Fibroblast of skin of scalp (primary cell): ENCODE data around the gene MAGOHB.
"Not testable (repeated sequence)": the region's sequence is repeated elsewhere in the genome, so short reads cannot be mapped to it uniquely, and the experiment has no call there.

Experiments
- DNase-seq: peaks from one replicate; pipeline ENCODE4 v3.0.0-alpha.2; 2013

The MAGOHB gene

GRCh38 chr12:10612110-10612509, 1.3 kb downstream of the MAGOHB start:
- DNase-seq = no peak

GRCh38 chr12:10611258-10611657, 2.2 kb downstream of the MAGOHB start:
- DNase-seq = not testable (repeated sequence)

- DNase-seq = no peak
These were observed 3.2 kb downstream of the MAGOHB start for GRCh38 chr12:10610188-10610587.

DNA sequence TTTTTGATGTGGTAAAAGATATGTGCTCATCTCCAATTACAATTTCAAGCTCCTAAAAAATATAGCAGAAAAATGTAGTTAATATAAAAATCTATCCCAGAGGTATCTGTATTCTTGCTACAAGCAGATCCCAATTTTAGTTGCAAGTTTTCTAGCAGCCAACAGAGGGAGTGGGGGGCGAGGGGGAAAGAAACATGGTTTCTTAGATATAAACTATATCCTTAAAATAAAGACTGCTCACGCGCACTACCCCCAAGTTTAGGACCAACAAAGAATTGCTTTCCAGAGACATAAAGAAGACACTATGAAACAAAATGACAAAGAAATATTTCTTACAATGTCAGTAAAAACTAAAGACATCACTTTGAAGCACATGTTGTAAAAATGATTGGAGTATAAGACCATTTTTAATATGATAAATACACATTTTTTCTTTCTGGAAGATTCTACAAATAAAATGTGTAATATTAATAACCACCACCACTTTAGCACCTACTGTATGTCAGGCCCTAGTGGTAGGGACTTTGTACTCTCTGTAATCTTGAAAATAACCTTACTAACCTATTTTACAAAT, 5.4 kb downstream of the MAGOHB start:
- peak; percentile 25 for DNase-seq

DNA sequence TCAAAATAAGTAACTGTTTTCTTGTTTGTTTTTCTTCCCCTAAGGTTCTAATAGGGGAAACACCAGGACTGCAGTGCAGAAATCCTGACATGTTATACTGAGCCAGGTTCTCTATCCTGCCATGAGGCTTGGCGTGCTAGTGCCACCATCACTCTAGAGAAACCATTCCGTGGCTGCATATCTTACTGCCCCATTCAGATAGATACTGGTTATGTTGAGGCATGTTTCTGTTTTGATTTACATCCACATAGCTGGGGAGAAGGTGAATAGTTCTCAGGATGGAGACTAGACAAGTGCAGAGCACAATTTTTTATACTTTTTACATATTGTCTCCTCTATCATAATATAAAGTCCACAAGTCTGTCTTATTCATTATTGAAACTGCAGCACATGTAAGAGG, 11.5 kb downstream of the MAGOHB start:
- no peak for DNase-seq

DNA sequence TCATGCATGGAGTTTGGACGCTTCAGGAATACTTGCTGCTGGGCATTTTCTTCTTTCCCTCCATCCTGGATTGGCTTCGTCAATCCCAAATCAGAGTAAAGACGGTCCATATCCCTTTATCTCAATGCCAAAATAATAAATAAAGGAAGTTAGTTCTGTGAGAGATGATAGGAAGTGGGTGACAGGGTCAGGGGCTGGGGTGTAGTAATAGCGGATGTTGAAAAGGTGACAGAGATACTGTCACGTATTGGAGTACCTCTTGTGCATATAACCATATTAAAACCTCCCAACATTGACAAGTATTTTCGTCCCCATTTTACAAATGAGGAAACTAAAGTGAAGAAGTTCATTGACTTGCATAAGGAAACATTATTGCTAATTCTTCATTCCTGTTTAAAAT, 12.4 kb downstream of the MAGOHB start:
- no peak for DNase-seq

DNA sequence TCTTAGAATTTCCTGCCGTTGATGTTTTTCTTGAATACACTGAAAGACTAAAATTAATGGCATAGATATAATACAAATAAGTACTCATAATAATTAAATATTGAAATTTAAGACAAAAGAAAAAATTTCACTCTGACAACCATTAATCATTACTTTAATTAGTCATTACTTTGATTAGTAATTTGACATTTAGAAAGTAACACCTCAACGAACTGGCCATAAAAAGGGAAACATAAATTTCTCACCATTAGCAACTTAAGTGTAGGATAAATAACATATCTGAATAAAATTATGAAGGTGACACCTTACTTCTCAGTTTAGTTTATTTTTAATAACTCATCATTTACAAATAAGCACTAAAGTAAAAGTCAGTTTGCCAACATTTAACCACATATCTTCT, 17.5 kb downstream of the MAGOHB start:
- no peak for DNase-seq

- DNase-seq = peak; percentile 63
These were observed 22.4 kb downstream of the MAGOHB start for GRCh38 chr12:10590966-10591365.

GRCh38 chr12:10584415-10584814, 29.0 kb downstream of the MAGOHB start:
- DNase-seq = peak; percentile 59

DNA sequence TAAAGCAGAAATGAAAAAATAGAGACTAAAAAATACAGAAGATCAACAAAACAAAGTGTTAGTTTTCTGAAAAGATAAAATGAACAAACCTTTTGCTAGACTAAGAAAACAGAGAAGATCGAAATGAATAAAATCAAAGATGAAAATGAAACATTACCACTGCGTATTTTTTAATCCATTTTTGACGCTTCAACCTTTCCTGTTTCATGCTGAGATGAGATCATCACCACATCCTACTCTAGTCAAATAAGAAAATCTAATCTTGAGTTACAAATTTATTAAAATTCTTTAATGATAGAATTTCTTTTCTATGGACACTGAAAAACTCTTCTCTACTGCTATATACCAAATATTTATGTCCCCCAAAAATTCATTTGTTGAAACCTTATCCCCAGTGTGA, 30.7 kb downstream of the MAGOHB start:
- no peak for DNase-seq

GRCh38 chr12:10582133-10582532, 31.3 kb downstream of the MAGOHB start:
- not testable (repeated sequence) for DNase-seq

DNA sequence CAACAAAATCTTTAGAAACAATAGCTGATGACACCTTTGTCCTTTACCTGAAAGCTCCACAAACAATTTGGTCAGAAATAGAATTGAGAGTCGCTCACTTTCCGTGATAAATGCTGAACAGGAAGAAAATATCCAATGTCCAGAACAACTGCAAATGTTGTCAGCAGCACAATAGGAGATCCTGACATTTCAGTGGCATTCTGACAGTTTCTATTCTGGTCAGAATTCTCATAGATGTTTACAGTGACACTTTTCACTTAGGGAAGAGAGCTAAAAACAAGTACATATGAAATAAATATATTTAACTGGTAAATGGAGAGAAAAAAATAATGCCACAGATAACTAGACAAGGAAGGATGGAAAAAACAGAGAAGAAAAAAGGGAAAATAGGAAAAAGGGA, 39.1 kb downstream of the MAGOHB start:
- no peak for DNase-seq

DNA sequence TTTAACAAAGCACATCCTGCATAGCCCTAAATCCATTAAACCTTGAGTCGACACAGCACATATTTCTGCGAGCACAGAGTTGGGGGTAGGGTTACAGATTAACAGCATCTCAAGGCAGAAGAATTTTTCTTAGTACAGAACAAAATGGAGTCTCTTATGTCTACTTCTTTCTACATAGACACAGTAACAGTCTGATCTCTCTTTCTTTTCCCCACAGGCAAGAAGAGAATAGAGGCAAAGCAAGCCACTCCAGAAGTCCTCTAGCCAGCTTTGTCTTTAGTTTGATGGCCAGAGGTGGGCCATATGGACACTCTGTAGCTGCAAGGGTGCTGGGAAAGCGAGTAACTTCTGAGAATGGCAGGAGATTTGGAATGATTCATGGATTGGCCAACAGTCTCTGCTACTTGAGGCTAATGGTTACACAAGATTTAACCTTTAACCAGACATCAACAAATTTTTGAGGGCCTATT, 41.4 kb downstream of the MAGOHB start:
- peak; percentile 15 for DNase-seq

DNA sequence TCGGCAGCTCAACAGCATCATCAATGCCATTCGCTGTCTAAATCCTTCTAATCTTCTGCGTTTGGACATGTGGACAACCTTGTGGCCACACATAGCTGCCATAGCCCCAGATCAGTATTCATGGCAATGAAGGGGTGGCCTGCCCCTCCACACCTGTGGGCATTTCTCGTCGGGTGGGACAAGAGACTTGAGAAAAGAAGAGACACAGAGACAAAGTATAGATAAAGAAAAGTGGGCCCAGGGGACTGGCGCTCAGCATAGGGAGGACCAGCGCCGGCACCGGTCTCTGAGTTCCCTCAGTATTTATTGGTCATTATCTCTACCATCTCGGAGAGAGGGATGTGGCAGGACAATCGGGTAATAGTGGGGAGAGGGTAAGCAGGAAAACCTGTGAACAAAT, 42.3 kb downstream of the MAGOHB start:
- DNase-seq = no peak

GRCh38 chr12:10567813-10568212, 45.6 kb downstream of the MAGOHB start:
- no peak for DNase-seq

DNA sequence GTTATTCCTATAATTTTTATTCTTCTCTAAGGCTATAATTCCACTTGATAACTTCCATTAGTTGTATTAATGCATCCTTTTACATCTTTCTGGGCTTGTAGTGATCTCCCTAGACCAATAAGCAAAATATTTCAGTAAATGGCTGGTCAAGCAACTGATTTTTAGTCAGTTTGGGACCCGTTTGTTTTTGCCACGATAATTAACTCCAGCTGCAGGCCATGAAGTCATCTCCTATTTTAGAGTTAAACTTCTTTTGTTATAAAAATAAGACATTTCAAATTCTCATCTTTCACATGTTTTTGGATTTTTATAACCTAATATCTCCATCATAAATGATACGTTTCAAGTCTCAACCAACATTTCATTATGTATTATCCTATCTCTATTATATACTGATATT, 49.4 kb downstream of the MAGOHB start:
- peak; percentile 14 for DNase-seq

DNA sequence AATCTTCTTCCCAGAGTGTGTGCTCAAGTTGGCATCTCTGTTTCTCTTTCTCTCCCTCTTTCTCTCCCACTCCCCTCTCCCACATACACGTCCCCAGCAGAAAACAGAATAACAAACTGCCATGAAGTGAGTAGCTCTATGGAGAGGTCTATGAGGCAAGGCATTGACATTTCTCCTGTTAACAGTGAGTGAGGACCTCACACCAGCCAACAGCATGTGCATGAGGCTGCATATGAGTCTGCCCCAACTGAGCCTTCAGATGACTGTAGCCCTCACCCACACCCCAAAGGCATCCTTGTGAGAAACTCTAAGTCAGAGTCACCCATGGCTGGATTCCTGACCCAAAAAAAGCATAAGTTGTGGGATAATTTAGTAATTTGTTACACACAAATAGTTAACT, 50.4 kb downstream of the MAGOHB start:
- DNase-seq = no peak

DNA sequence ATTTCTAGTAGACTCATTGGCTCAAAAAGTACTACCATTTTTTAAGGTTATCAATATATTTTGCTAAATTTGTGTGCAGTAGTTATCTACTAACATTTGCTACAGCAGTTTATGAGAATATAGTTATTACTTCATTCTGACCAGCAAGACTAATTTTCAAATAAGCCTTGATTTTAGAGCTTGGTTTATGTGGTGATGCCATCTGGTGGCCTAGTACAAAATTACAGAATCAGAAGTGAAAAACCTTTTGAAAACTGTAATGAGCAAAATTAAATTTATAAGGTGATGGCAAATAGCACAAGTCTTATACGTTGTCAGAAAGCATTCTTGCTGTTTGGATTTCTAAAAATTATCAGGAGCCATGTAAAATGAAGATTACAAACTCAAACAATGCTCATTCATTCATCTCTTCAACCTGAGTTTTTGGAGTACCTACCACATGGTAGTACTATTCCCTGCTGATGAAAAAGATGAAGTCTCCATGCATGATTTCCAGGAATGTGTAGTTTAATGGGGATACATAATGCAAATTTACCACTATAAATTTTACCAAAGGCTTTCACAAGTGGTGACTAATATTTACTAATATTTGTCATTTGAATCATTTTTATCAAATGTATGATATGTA, 51.0 kb downstream of the MAGOHB start:
- DNase-seq = peak; percentile 42

DNA sequence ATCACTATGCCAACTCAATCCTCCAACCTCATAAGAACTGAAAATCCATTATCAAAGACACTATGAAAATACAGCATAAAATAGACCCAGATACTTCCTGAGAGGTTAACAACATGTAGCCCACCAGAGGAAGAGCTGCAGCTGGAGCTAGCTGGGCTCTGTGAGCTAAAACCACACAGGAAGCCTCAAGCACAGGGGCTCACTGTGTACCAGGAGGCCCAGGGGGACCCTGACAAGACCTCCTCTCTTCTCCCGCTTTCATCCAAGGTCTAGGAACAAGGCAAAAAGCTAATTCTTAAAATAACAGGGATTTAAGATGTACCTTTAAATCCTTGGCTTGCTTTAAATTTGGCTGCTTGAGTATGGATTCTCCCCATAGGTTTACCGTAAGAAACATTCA, 54.2 kb downstream of the MAGOHB start:
- DNase-seq = no peak

- no peak for DNase-seq
These were observed 54.6 kb downstream of the MAGOHB start for GRCh38 chr12:10558789-10559188.

DNA sequence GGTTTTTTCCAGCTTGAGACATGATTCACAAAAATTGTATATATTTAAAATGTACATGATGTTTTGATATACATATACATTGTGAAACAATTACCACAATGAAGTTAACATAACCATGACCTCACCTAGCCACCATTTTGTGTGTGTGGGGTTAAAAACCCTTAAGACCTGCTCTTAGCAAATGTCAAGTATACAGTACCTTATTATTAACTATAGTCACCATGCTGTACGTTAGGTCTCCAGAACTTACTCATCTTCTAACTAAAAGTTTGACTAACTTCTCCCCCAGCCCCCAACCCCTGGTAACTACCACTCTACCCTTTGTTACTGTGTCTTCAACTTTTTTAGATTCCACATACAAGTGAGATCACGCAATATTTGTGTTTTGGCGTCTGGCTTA, 55.1 kb downstream of the MAGOHB start:
- DNase-seq = no peak

- no peak for DNase-seq
These were observed 55.6 kb downstream of the MAGOHB start for GRCh38 chr12:10557766-10558165.

DNA sequence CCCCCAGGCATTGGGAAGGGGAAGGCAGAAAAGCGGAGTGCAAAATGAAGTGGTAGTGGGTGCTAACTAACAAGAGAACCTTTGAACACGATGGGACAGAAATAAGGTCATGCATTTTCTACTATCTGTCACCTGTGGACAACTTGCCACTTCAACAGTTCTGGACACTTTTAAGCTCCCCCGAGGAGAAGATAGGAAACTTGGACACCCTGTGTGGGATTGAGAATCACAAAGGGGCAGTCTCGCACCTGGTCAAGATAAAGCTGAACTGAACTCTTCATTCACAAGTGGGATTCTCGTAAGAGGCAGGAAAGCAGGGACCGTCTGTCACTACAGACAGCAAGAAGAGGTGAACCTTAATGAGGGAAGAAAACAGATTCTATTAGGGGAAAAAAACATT, 56.1 kb downstream of the MAGOHB start:
- no peak for DNase-seq

DNA sequence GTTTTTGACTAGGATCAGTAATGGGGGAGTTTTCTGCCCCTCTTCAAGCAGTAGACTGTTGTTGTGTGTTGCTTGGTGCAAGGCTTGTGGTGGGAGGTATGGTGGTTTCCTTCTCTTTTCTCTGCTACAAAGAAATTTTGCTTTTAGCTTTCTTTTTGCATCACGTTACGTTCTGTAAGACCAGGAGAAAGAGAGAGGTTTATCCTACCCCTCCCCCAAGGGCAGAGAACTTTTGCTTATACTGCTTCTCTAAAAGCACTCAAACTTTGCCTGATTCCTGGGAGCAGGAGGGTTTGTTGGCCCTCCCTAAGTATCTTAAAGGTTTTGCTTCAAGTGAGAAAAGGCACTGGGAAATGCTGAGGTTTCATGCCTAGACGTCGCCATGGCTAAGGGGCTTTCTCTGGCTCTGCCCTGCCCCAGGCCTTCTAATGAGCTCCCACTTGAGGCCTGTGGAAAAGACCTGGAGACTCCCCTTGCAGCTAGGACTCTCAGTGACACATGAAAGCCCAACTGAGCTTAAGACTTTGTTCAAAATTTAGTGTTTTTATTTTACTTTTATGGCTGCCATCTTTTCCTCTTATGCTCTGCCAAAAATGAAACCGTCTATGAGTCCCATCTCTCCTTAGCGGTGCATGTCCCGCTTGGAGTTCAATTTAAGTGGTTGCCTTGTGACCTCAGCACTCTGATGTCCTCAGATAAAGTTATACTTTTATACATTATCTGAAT, 58.5 kb downstream of the MAGOHB start:
- no peak for DNase-seq
